Bronchial epithelial cell (primary cell): ENCODE results near the gene UBE2E3. TPM values are rescaled to one million over a fixed set of nuclear protein-coding genes. Genes with fewer than 3 reads are reported as not detected.
"Not testable (repeated sequence)": the region's sequence is repeated elsewhere in the genome, so short reads cannot be mapped to it uniquely, and the experiment has no call there.

Experiments
- DNase-seq: peaks from one replicate; pipeline ENCODE4 v3.0.0-alpha.2; 2010; ENCODE audit warnings: low read depth
- FAIRE-seq: peaks from 2 replicates; lab custom pipeline; 2011; peaks lifted over from hg19 to GRCh38; lab: Jason Lieb, UNC
- H3K27me3 ChIP-seq: 2 replicates; pipeline ENCODE4 v1.5.1; 2011; ENCODE audit warnings: low read length; ENCODE audit not compliant: control insufficient read depth, insufficient read depth
- H3K36me3 ChIP-seq: 2 replicates; pipeline ENCODE4 v1.5.1; 2011; ENCODE audit warnings: low read length; ENCODE audit not compliant: control insufficient read depth, insufficient read depth
- H3K4me3 ChIP-seq: 2 replicates; pipeline ENCODE4 v1.5.1; 2011; ENCODE audit warnings: mild to moderate bottlenecking, low read depth, low read length, control low read depth
- total RNA-seq: library from RNA; depleted of rRNA; stranded (reverse); fragments of >200 nt; gene quantifications from 2 replicates; pipeline ENCODE4 v1.2.1, GENCODE V29; 2014
- TF ChIP-seq, protein P1 (sequence below): IDR thresholded peaks from 2 replicates; pipeline ENCODE4 v1.5.1; 2011; ENCODE audit warnings: mild to moderate bottlenecking, moderate library complexity, low read length, control low read depth, inconsistent platforms; ENCODE audit not compliant: insufficient read depth, severe bottlenecking

UBE2E3 gene
- total RNA-seq: 26.4 and 27.4 TPM in 2 replicates

GRCh38 chr2:180980106-180980942 lies at the start of gene UBE2E3:
Gene UBE2E3 (plus strand): TSS chr2:180980605. CDS start chr2:180982043, 1,438 bp downstream.
- DNase-seq: peak; percentile 48
- H3K4me3 ChIP-seq: peak within 1 kb of the TSS; percentile 49
- no peaks in the 10 kb centered on the region for H3K27me3 ChIP-seq

DNA sequence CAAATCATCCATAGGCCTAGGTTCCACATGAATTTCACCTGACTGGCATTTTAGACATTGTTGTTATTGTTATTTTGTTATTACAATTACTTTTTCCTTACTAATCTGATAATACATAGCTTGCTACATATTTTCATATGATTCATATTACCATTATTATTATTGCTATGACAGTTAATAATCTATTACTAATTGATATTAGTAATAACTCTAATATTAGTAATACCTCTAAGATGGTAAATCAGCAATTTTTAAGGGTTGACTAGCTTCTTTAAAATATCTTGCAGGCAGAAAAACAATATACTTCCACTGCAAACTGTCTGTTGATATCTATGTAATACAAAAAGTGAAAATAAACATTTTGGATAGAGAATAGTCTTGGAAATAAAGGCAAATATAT lies 48.6 kb upstream of the UBE2E3 start:
- no peak for FAIRE-seq
- no peak overlapping the region for H3K4me3 ChIP-seq
- H3K36me3 ChIP-seq: no peaks in the 10 kb centered on the region
- DNase-seq: no peak
- TF ChIP-seq, protein P1, sequence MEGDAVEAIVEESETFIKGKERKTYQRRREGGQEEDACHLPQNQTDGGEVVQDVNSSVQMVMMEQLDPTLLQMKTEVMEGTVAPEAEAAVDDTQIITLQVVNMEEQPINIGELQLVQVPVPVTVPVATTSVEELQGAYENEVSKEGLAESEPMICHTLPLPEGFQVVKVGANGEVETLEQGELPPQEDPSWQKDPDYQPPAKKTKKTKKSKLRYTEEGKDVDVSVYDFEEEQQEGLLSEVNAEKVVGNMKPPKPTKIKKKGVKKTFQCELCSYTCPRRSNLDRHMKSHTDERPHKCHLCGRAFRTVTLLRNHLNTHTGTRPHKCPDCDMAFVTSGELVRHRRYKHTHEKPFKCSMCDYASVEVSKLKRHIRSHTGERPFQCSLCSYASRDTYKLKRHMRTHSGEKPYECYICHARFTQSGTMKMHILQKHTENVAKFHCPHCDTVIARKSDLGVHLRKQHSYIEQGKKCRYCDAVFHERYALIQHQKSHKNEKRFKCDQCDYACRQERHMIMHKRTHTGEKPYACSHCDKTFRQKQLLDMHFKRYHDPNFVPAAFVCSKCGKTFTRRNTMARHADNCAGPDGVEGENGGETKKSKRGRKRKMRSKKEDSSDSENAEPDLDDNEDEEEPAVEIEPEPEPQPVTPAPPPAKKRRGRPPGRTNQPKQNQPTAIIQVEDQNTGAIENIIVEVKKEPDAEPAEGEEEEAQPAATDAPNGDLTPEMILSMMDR: no peak
- no peaks in the 10 kb centered on the region for H3K27me3 ChIP-seq

More at GRCh38 chr2:180980106-180980942, at the start of gene UBE2E3:
- H3K36me3 ChIP-seq: no peaks in the 10 kb centered on the region
- no peak for FAIRE-seq
- TF ChIP-seq, protein P1: peak; percentile 85

GRCh38 chr2:180933332-180933731 lies 47.1 kb upstream of the UBE2E3 start:
- DNase-seq (no peak), FAIRE-seq (no peak)
- TF ChIP-seq, protein P1: no peak

GRCh38 chr2:180934911-180935310 lies 45.5 kb upstream of the UBE2E3 start:
- Histone ChIP-seq H3K4me3 (no peak overlapping the region), H3K27me3 (no peaks in the 10 kb centered on the region), H3K36me3 (no peaks in the 10 kb centered on the region)
- no peak for FAIRE-seq
- DNase-seq: no peak
- TF ChIP-seq, protein P1: no peak

More at GRCh38 chr2:180933332-180933731, 47.1 kb upstream of the UBE2E3 start:
- no peaks in the 10 kb centered on the region for H3K27me3 ChIP-seq
- H3K36me3 ChIP-seq: no peaks in the 10 kb centered on the region
- no peak overlapping the region for H3K4me3 ChIP-seq

- DNase-seq, H3K36me3 ChIP-seq, H3K4me3 ChIP-seq, H3K27me3 ChIP-seq, FAIRE-seq: not testable (repeated sequence)
These were observed 42.9 kb upstream of the UBE2E3 start for GRCh38 chr2:180937480-180937879.

- Histone ChIP-seq H3K36me3 (no peaks in the 10 kb centered on the region), H3K27me3 (no peaks in the 10 kb centered on the region), H3K4me3 (no peak overlapping the region)
- DNase-seq: peak; percentile 52
- TF ChIP-seq, protein P1: no peak
- no peak for FAIRE-seq
These were observed 42.0 kb upstream of the UBE2E3 start for GRCh38 chr2:180938451-180938850.
